Endothelial cell of umbilical vein (primary cell): Measurements from ENCODE around the gene ODAD4.

Experiments
- EZH2 ChIP-seq: IDR thresholded peaks from 2 replicates; pipeline ENCODE4 v1.6.1; 2012; ENCODE audit warnings: borderline replicate concordance, low read depth, mild to moderate bottlenecking, moderate library complexity, low read length, inconsistent platforms; ENCODE audit not compliant: severe bottlenecking
- FOS ChIP-seq: IDR thresholded peaks from 2 replicates; pipeline ENCODE4 v1.6.1; 2011; ENCODE audit warnings: mild to moderate bottlenecking, low read length, moderate library complexity, borderline replicate concordance; ENCODE audit not compliant: insufficient read depth
- GATA2 ChIP-seq: IDR thresholded peaks from 2 replicates; pipeline ENCODE4 v1.7.0; 2011; ENCODE audit warnings: low read depth, mild to moderate bottlenecking, moderate library complexity, mixed read lengths, low read length; ENCODE audit not compliant: insufficient read length, insufficient read depth
- MAX ChIP-seq: IDR thresholded peaks from 2 replicates; pipeline ENCODE4 v1.6.1; 2011; ENCODE audit not compliant: insufficient read depth, insufficient read length
- POLR2A ChIP-seq: IDR thresholded peaks from 2 replicates; pipeline ENCODE4 v1.6.1; 2012; ENCODE audit warnings: low read depth, mild to moderate bottlenecking, control low read depth, low read length
- POLR2AphosphoS5 ChIP-seq: IDR thresholded peaks from 2 replicates; pipeline ENCODE4 v1.6.1; 2012; ENCODE audit warnings: low read depth, mild to moderate bottlenecking, control low read depth, low read length, moderate library complexity; ENCODE audit not compliant: insufficient read depth
- TF ChIP-seq, protein P1 (sequence below), 2 donors: IDR thresholded peaks; 1 replicate in 1 of 2; 2 replicates in 1 of 2; pipeline ENCODE4 v1.5.1; 2011; ENCODE audit warnings: low read length in 2 of 2, mild to moderate bottlenecking in 2 of 2, moderate library complexity in 2 of 2, control low read depth in 1 of 2, inconsistent platforms in 1 of 2, low read depth in 1 of 2; ENCODE audit not compliant: insufficient read depth in 1 of 2; ENCODE audit errors: extremely low read depth in 1 of 2

DNA sequence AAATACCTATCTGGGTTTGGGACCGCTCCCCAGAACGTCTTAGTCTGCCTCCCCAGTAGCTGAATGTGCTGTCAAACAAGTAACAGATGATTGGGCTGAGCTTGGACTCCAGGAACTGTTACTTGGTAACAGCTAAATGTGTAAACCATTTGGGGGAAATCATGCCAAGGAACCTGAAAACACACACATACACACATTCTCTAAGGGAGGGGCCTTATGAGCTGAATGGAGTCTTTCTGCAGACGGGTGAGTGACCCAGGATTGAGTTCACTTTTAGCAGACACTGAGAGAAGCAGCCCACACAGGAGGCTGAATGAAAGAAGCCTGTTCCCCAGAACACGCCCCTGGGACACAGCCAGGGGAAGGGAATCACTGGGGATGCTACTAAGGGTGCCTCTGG lies 13.2 kb upstream of the ODAD4 start:
- TF ChIP-seq POLR2A (no peak), POLR2AphosphoS5 (no peak), MAX (no peak), EZH2 (no peak), GATA2 (no peak), FOS (no peak)
- TF ChIP-seq, protein P1, sequence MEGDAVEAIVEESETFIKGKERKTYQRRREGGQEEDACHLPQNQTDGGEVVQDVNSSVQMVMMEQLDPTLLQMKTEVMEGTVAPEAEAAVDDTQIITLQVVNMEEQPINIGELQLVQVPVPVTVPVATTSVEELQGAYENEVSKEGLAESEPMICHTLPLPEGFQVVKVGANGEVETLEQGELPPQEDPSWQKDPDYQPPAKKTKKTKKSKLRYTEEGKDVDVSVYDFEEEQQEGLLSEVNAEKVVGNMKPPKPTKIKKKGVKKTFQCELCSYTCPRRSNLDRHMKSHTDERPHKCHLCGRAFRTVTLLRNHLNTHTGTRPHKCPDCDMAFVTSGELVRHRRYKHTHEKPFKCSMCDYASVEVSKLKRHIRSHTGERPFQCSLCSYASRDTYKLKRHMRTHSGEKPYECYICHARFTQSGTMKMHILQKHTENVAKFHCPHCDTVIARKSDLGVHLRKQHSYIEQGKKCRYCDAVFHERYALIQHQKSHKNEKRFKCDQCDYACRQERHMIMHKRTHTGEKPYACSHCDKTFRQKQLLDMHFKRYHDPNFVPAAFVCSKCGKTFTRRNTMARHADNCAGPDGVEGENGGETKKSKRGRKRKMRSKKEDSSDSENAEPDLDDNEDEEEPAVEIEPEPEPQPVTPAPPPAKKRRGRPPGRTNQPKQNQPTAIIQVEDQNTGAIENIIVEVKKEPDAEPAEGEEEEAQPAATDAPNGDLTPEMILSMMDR (IDR thresholded peaks at IDR 0.05; ENCODE audit: extremely low read depth in 1 of 2, insufficient read depth in 1 of 2, low read depth in 1 of 2, low read length in 2 of 2): no peak
